Heart right ventricle (tissue), 16 donors: ENCODE results near the gene TRIM9. TPM values are rescaled to one million over a fixed set of nuclear protein-coding genes. Genes with fewer than 3 reads are reported as not detected.
A peak's percentile ranks its signal among the peaks of the same experiment; 100 is the strongest.

Experiments used
- ATAC-seq, 8 donors: fragments of 200-7000 bp; cut with Tn5 transposase; one replicate each; pipeline ENCODE4 v1.9.1; 2020; ENCODE audit warnings: mild to moderate bottlenecking in 8 of 8, moderate library complexity in 8 of 8, moderate number of reproducible peaks in 1 of 8
- DNase-seq, 2 donors: peaks; one replicate each; pipeline ENCODE4 v3.0.0-alpha.2; 2020
- H3K27ac ChIP-seq, 10 donors: fragments of 200-600 bp; sonication (generic) in 2 of 10; one replicate each; pipeline versions ENCODE4 v1.5.0 to v1.8.0; 2020 to 2022; ENCODE audit warnings: mild to moderate bottlenecking in 3 of 10
- H3K27me3 ChIP-seq, 7 donors: fragments of 200-600 bp; one replicate each; pipeline ENCODE4 v1.8.0; 2021 to 2022; ENCODE audit warnings: mild to moderate bottlenecking in 2 of 7
- H3K36me3 ChIP-seq, 9 donors: fragments of 200-600 bp; sonication (generic) in 1 of 9; one replicate each; pipeline versions ENCODE4 v1.5.0 to v1.8.0; 2020 to 2022; ENCODE audit warnings: mild to moderate bottlenecking in 2 of 9
- H3K4me1 ChIP-seq, 9 donors: fragments of 200-600 bp; sonication (generic) in 1 of 9; one replicate each; pipeline versions ENCODE4 v1.5.0 to v1.8.0; 2020 to 2022; ENCODE audit warnings: mild to moderate bottlenecking in 4 of 9
- H3K4me3 ChIP-seq, 10 donors: fragments of 200-600 bp; sonication (generic) in 2 of 10; one replicate each; pipeline versions ENCODE4 v1.5.0 to v1.8.0; 2020 to 2022; ENCODE audit warnings: mild to moderate bottlenecking in 7 of 10, moderate library complexity in 2 of 10
- H3K9me3 ChIP-seq, 11 donors: fragments of 200-600 bp in 10 of 11; sonication (generic) in 2 of 11; one replicate each; pipeline versions ENCODE4 v1.5.0 to v1.8.0; 2013 to 2022; ENCODE audit warnings: mild to moderate bottlenecking in 2 of 11, control low read depth in 1 of 11, moderate library complexity in 1 of 11
- CTCF ChIP-seq, 9 donors: fragments of 200-600 bp; sonication (generic) in 2 of 9; IDR thresholded peaks; one replicate each; pipeline versions ENCODE4 v1.5.0 to v1.8.0; 2021 to 2022; ENCODE audit warnings: antibody characterized with exemption in 9 of 9, mild to moderate bottlenecking in 5 of 9, moderate library complexity in 1 of 9
- WGBS, 2 donors: extraction: QIAGEN DNeasy Blood & Tissue Kit; methylation state at CpG; one replicate each; pipeline ENCODE4 v1.1.7; 2013; ENCODE audit warnings: inconsistent platforms in 1 of 2; 5-methylcytosine and 5-hydroxymethylcytosine counted together
- intact Hi-C, 10 donors: fragments of 100-400 bp; cut with DNase I; formaldehyde crosslinking; loops; one replicate each; pipeline versions ENCODE4 v1.11.1 to v1.14.2; 2022
- polyA plus RNA-seq, 2 donors: library from polyadenylated mRNA; stranded (reverse); fragments of 200-250 nt; gene quantifications; one replicate each; pipeline ENCODE4 v1.2.3, GENCODE V29; 2013
- total RNA-seq, 10 donors: library from RNA; stranded (reverse); fragmentation: NEBNext Ultra II Directional in 3 of 10; extraction: Animal tissue kit (Norgen Biotek cat#: 25700) in 3 of 10; gene quantifications; one replicate each; pipeline versions ENCODE4 v1.2.1 to v1.2.4, GENCODE V29; 2021 to 2023
- donor health status: Arrhythmogenic right ventricular cardiomyopathy.
- donor health status: ischemic (EF 13 %, LVEDD 7.1; RV severe dilation, severe dysfunction).
- donor health status: healthy with polysubstance abuse.
- donor health status: DM: no; HTN: yes; CAD: no.
- donor health status: DM: no; HTN: no; CAD: no.
- donor health status: ischemic (EF 25% LVEDD 6.9; RV normal size, moderate dysfunction).
- donor health status: ischemic (EF 25% LVEDD 5.7; RV mildly dilated, moderate dysfunction).
- donor health status: healthy.
- donor health status: DM: yes; HTN: yes; CAD: no.
- donor health status: Ischemic cardiomyopathy.
- donor health status: ischemic (EF 35%, LVEDD 5.7; RV mildly dilated, moderate dysfunction).
- donor health status: nonischemic (EF 11% LVEDD 7.7; RV severe dilation, severe dysfunction).
- donor health status: DM: yes; HTN: yes; CAD: no.
- donor health status: PGD.
- donor health status: ischemic (EF 29% LVEDD 5.4; RV normal size, mild dysfunction).
- donor health status: nonischemic (EF 23%, LVEDD 6.1; RV moderate dilation, normal function).

Gene TRIM9
- total and polyA plus RNA-seq, 12 donors, result 0.33 to 1.3 (median 0.59) TPM

GRCh38 chr14:51022769-51023168 lies 72.1 kb downstream of the TRIM9 start:
- Histone ChIP-seq H3K4me1 (peaks cover 0 to 19% (median 12%) of the 10 kb centered on the region in 9 donors), H3K27ac (no peak overlapping the region), H3K4me3 (no peak overlapping the region), H3K9me3 (no peaks in the 10 kb centered on the region), H3K36me3 (no peaks in the 10 kb centered on the region), H3K27me3 (no peaks in the 10 kb centered on the region)
- intact Hi-C loops, result no loop called here
- 84% methylated on average over 4 of the region's 4 CpGs for WGBS, 2 donors
- ATAC-seq (no peak), DNase-seq (no peak)
- TF ChIP-seq CTCF (IDR thresholded peaks at IDR 0.05), result no peak

GRCh38 chr14:51020024-51020710 lies 74.7 kb downstream of the TRIM9 start:
- Histone ChIP-seq H3K36me3 (no peaks in the 10 kb centered on the region), H3K27ac (peak overlapping the region in 4 of 10 donors; percentile 26 to 42 (median 28)), H3K4me3 (no peak overlapping the region), H3K27me3 (no peaks in the 10 kb centered on the region), H3K4me1 (peaks cover 0 to 19% (median 12%) of the 10 kb centered on the region in 9 donors), H3K9me3 (no peaks in the 10 kb centered on the region)
- 42 to 58% methylated on average over 11 of the region's 11 CpGs for WGBS, 2 donors
- DNase-seq, result no peak
- intact Hi-C loops, result no loop called here
- TF ChIP-seq CTCF (IDR thresholded peaks at IDR 0.05), result no peak
- ATAC-seq, result peak; percentile 17 to 61 (median 35)

GRCh38 chr14:51019089-51019488 lies 75.8 kb downstream of the TRIM9 start:
- no peak for TF ChIP-seq CTCF (IDR thresholded peaks at IDR 0.05)
- ATAC-seq, result peak in 1 of 8 donors; percentile 52

GRCh38 chr14:51018521-51018920 lies 76.4 kb downstream of the TRIM9 start:
- no peaks in the 10 kb centered on the region for H3K36me3 ChIP-seq
- 67 to 94% methylated on average over 4 of the region's 4 CpGs for WGBS, 2 donors
- DNase-seq (no peak), ATAC-seq (no peak)
- H3K4me3 ChIP-seq, result no peak overlapping the region
- H3K27ac ChIP-seq, result no peak overlapping the region
- no peaks in the 10 kb centered on the region for H3K27me3 ChIP-seq
- no peaks in the 10 kb centered on the region for H3K9me3 ChIP-seq
- intact Hi-C loops, result no loop called here
- no peak for TF ChIP-seq CTCF (IDR thresholded peaks at IDR 0.05)
- H3K4me1 ChIP-seq, result peaks cover 0 to 23% (median 12%) of the 10 kb centered on the region in 9 donors

More at GRCh38 chr14:51019089-51019488, 75.8 kb downstream of the TRIM9 start:
- no peak for DNase-seq
- no peaks in the 10 kb centered on the region for H3K36me3 ChIP-seq
- no peaks in the 10 kb centered on the region for H3K27me3 ChIP-seq
- peaks cover 0 to 23% (median 12%) of the 10 kb centered on the region in 9 donors for H3K4me1 ChIP-seq
- intact Hi-C loops, result no loop called here
- H3K4me3 ChIP-seq, result no peak overlapping the region
- H3K9me3 ChIP-seq, result no peaks in the 10 kb centered on the region
- WGBS, 2 donors, result 58 to 77% methylated on average over 1 of the region's 1 CpG
- H3K27ac ChIP-seq, result peak overlapping the region in 2 of 10 donors; percentile 29 to 42
